PC-9 (cell line): ENCODE data around the gene PGM2. TPM values are rescaled to one million over a fixed set of nuclear protein-coding genes. Genes with fewer than 3 reads are reported as not detected.

Experiments used
- BruUV-seq: library from RNA; stranded (reverse); fragments of 400-500 nt; replicated peaks from 2 replicates; lab custom pipeline; 2021; lab: Mats Ljungman, UMichigan
- CTCF ChIA-PET: fragments of 300-600 bp; sonication (Branson Sonifier 250); formaldehyde crosslinking; loops from one replicate; lab custom pipeline; 2022; ENCODE audit warnings: antibody characterized with exemption; lab: Charles Lee
- POLR2A ChIA-PET: fragments of 300-600 bp; sonication (Branson Sonifier 250); formaldehyde crosslinking; loops from one replicate; lab custom pipeline; 2022; ENCODE audit warnings: antibody characterized with exemption; ENCODE audit not compliant: unreplicated experiment; lab: Charles Lee
- DNase-seq, 2 experiments: peaks; one replicate each; pipeline versions ENCODE4 v3.0.0 to v3.0.0-alpha.2; 2015 to 2022; ENCODE audit warnings: mixed read lengths in 1 of 2
- H2AFZ ChIP-seq: fragments of 200-600 bp; sonication (generic); 2 replicates; pipeline ENCODE4 v1.8.1; 2017; ENCODE audit warnings: antibody characterized with exemption
- H3F3A ChIP-seq: fragments of 200-600 bp; sonication (generic); 2 replicates; pipeline ENCODE4 v1.8.1; 2017; ENCODE audit warnings: antibody characterized with exemption, mild to moderate bottlenecking, low read depth; ENCODE audit not compliant: insufficient read depth
- H3K27ac ChIP-seq: fragments of 200-600 bp; sonication (generic); 2 replicates; pipeline ENCODE4 v1.6.1; 2016; ENCODE audit warnings: mixed run types
- H3K27me3 ChIP-seq: fragments of 200-600 bp; sonication (generic); 2 replicates; pipeline ENCODE4 v1.6.1; 2016; ENCODE audit warnings: low read depth, mixed run types; ENCODE audit not compliant: insufficient read depth
- H3K36me3 ChIP-seq: fragments of 200-600 bp; sonication (generic); 2 replicates; pipeline ENCODE4 v1.6.1; 2016; ENCODE audit warnings: low read depth, mixed run types
- H3K4me1 ChIP-seq: fragments of 200-600 bp; sonication (generic); replicated peaks from 2 replicates; pipeline ENCODE4 v1.6.1; 2016; ENCODE audit warnings: mixed run types; ENCODE audit not compliant: insufficient read depth
- H3K4me2 ChIP-seq: fragments of 200-600 bp; sonication (generic); 2 replicates; pipeline ENCODE4 v1.6.1; 2017; ENCODE audit warnings: mixed run types
- H3K4me3 ChIP-seq: fragments of 200-600 bp; sonication (generic); 2 replicates; pipeline ENCODE4 v1.6.1; 2016; ENCODE audit warnings: mixed run types
- H3K79me2 ChIP-seq: fragments of 200-600 bp; sonication (generic); 2 replicates; pipeline ENCODE4 v1.6.1; 2017; ENCODE audit warnings: low read depth, mixed run types
- H3K9me2 ChIP-seq: fragments of 200-600 bp; sonication (generic); 2 replicates; pipeline ENCODE4 v1.8.1; 2017; ENCODE audit warnings: mild to moderate bottlenecking; ENCODE audit not compliant: insufficient read depth
- H3K9me3 ChIP-seq: fragments of 200-600 bp; sonication (generic); 2 replicates; pipeline ENCODE4 v1.8.1; 2016; ENCODE audit warnings: low read depth; ENCODE audit not compliant: insufficient read depth
- H4K20me1 ChIP-seq: fragments of 200-600 bp; sonication (generic); 2 replicates; pipeline ENCODE4 v1.8.1; 2017; ENCODE audit not compliant: insufficient read depth
- EZH2 ChIP-seq: fragments of 200-600 bp; sonication (generic); IDR thresholded peaks from 2 replicates; pipeline ENCODE4 v1.8.0; 2017; ENCODE audit warnings: antibody characterized with exemption, low read depth
- intact Hi-C: fragments of 100-400 bp; cut with micrococcal nuclease; formaldehyde crosslinking; loops from one replicate; pipeline ENCODE4 v1.10.0; 2022; ENCODE audit not compliant: unreplicated experiment
- total RNA-seq: library from RNA; stranded (reverse); gene quantifications from 2 replicates; pipeline ENCODE4 v1.2.3, GENCODE V29; 2021
- TF ChIP-seq, protein P1 (sequence below): fragments of 200-600 bp; sonication (generic); conservative IDR thresholded peaks from 2 replicates; pipeline ENCODE4 v1.6.1; 2017; ENCODE audit warnings: mixed run types, antibody characterized with exemption, mild to moderate bottlenecking, moderate library complexity

The PGM2 gene
- total RNA-seq, 1 experiment from 2014 or later: 32.5 TPM

DNA sequence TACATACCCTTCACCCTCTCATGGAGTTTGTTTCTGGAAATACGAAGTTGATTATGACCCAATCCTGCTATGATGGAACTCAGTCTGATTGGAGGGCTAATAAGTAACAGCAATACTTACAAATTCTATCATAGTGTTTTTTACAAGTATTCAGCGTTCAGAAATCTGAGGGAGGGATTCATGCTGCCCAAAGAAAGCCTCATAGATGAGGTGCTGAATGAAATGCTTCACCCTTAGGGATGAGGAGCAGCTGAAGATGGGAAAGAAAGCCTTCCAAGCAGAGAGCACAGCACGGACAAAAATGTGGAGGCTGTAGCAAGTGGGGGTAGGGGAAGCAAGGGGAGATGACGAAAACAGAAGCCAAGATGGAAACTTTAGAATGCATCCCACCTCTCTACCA lies 36.5 kb downstream of the PGM2 start:
- H3K36me3 ChIP-seq: no peaks in the 10 kb centered on the region
- no peak for DNase-seq
- BruUV-seq: no TSS peak
- H3K79me2 ChIP-seq: no peaks in the 10 kb centered on the region
- no peak overlapping the region for H3K27ac ChIP-seq
- no peaks in the 10 kb centered on the region for H3K9me2 ChIP-seq
- intact Hi-C loops: no loop called here
- H2AFZ ChIP-seq: no peak overlapping the region
- TF ChIP-seq, protein P1, sequence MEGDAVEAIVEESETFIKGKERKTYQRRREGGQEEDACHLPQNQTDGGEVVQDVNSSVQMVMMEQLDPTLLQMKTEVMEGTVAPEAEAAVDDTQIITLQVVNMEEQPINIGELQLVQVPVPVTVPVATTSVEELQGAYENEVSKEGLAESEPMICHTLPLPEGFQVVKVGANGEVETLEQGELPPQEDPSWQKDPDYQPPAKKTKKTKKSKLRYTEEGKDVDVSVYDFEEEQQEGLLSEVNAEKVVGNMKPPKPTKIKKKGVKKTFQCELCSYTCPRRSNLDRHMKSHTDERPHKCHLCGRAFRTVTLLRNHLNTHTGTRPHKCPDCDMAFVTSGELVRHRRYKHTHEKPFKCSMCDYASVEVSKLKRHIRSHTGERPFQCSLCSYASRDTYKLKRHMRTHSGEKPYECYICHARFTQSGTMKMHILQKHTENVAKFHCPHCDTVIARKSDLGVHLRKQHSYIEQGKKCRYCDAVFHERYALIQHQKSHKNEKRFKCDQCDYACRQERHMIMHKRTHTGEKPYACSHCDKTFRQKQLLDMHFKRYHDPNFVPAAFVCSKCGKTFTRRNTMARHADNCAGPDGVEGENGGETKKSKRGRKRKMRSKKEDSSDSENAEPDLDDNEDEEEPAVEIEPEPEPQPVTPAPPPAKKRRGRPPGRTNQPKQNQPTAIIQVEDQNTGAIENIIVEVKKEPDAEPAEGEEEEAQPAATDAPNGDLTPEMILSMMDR: no peak
- TF ChIP-seq EZH2: no peak
- CTCF ChIA-PET: no interaction called here
- no peaks in the 10 kb centered on the region for H4K20me1 ChIP-seq
- POLR2A ChIA-PET: no interaction called here
- H3F3A ChIP-seq: no peaks in the 10 kb centered on the region; the same call in 1 of the 2 replicates
- H3K4me2 ChIP-seq: no peak overlapping the region
- H3K4me3 ChIP-seq: no peak overlapping the region
- no peaks in the 10 kb centered on the region for H3K9me3 ChIP-seq
- H3K27me3 ChIP-seq: no peaks in the 10 kb centered on the region
- H3K4me1 ChIP-seq: no peaks in the 10 kb centered on the region

- H3F3A ChIP-seq: no peaks in the 10 kb centered on the region; the same call in 1 of the 2 replicates
- no peaks in the 10 kb centered on the region for H3K27me3 ChIP-seq
- H3K36me3 ChIP-seq: no peaks in the 10 kb centered on the region
- DNase-seq: no peak
- no peak overlapping the region for H3K4me3 ChIP-seq
- no TSS peak for BruUV-seq
- TF ChIP-seq, protein P1: no peak
- no peak for TF ChIP-seq EZH2
- no peaks in the 10 kb centered on the region for H3K4me1 ChIP-seq
- H3K79me2 ChIP-seq: no peaks in the 10 kb centered on the region
- intact Hi-C loops: no loop called here
- no peak overlapping the region for H3K4me2 ChIP-seq
- no peaks in the 10 kb centered on the region for H4K20me1 ChIP-seq
- ChIA-PET CTCF (no interaction called here), POLR2A (no interaction called here)
- no peak overlapping the region for H3K27ac ChIP-seq
- no peaks in the 10 kb centered on the region for H3K9me2 ChIP-seq
- H2AFZ ChIP-seq: no peak overlapping the region
- no peaks in the 10 kb centered on the region for H3K9me3 ChIP-seq
These were observed 38.3 kb downstream of the PGM2 start for GRCh38 chr4:37864786-37865185.

GRCh38 chr4:37865450-37865849 lies 39.0 kb downstream of the PGM2 start:
- CTCF ChIA-PET: no interaction called here
- H3F3A ChIP-seq: no peaks in the 10 kb centered on the region; the same call in 1 of the 2 replicates
- no peaks in the 10 kb centered on the region for H3K4me1 ChIP-seq
- POLR2A ChIA-PET: no interaction called here
- H3K9me2 ChIP-seq: no peaks in the 10 kb centered on the region
- TF ChIP-seq EZH2: no peak
- TF ChIP-seq, protein P1: no peak
- no peak overlapping the region for H3K4me3 ChIP-seq
- BruUV-seq: no TSS peak
- H3K4me2 ChIP-seq: no peak overlapping the region
- no peaks in the 10 kb centered on the region for H3K27me3 ChIP-seq
- intact Hi-C loops: no loop called here
- H3K9me3 ChIP-seq: no peaks in the 10 kb centered on the region
- H3K79me2 ChIP-seq: no peaks in the 10 kb centered on the region
- no peak overlapping the region for H3K27ac ChIP-seq
- DNase-seq: no peak
- H4K20me1 ChIP-seq: no peaks in the 10 kb centered on the region
- H3K36me3 ChIP-seq: no peaks in the 10 kb centered on the region
- H2AFZ ChIP-seq: no peak overlapping the region
